Activated B cell treated with CpG ODN at 0.5 μM for 24 hours (primary cell): ENCODE results near the gene ASCC1. TPM values are rescaled to one million over a fixed set of nuclear protein-coding genes. Genes with fewer than 3 reads are reported as not detected.

Experiments used
- ATAC-seq: fragments of 200-7000 bp; cut with Tn5 transposase; one replicate; pipeline ENCODE4 v1.10.0; 2021; ENCODE audit warnings: low read depth, mild to moderate bottlenecking, moderate library complexity
- CTCF ChIA-PET: fragments of 350-600 bp; sonication (Branson Sonifier 250); formaldehyde crosslinking; loops from one replicate; lab custom pipeline; 2021; ENCODE audit warnings: antibody characterized with exemption; lab: Charles Lee
- POLR2A ChIA-PET: fragments of 350-600 bp; sonication (Branson Sonifier 250); formaldehyde crosslinking; loops from one replicate; lab custom pipeline; 2021; ENCODE audit warnings: antibody characterized with exemption; lab: Charles Lee
- DNase-seq: peaks from one replicate; pipeline ENCODE4 v3.0.0; 2022
- H3K27ac Mint-ChIP-seq: one replicate; pipeline ENCODE4 v1.8.0; 2020; ENCODE audit warnings: mixed read lengths
- H3K27me3 Mint-ChIP-seq: one replicate; pipeline ENCODE4 v1.8.0; 2021; ENCODE audit warnings: mixed read lengths
- H3K36me3 Mint-ChIP-seq: one replicate; pipeline ENCODE4 v1.8.0; 2021; ENCODE audit warnings: low read depth, mixed read lengths
- H3K4me1 Mint-ChIP-seq: one replicate; pipeline ENCODE4 v1.8.0; 2021; ENCODE audit warnings: mixed read lengths
- H3K4me3 Mint-ChIP-seq: one replicate; pipeline ENCODE4 v1.8.0; 2020; ENCODE audit warnings: mild to moderate bottlenecking, mixed read lengths
- H3K9me3 Mint-ChIP-seq: one replicate; pipeline ENCODE4 v1.8.0; 2020; ENCODE audit warnings: mixed read lengths
- intact Hi-C: fragments of 100-400 bp; cut with micrococcal nuclease; formaldehyde crosslinking; loops from one replicate; pipeline ENCODE4 v1.15.1; 2024
- total RNA-seq: library from RNA; stranded (reverse); gene quantifications from 2 replicates; pipeline ENCODE4 v1.2.3, GENCODE V29; 2022
- TF ChIP-seq, protein P1 (sequence below): fragments of 200-600 bp; IDR thresholded peaks from one replicate; pipeline ENCODE4 v1.8.0; 2022; ENCODE audit warnings: antibody characterized with exemption, mild to moderate bottlenecking

The ASCC1 gene
- total RNA-seq, 1 donor from 2014 or later: 42.6 TPM

- H3K27ac Mint-ChIP-seq: peak overlapping the region; percentile 35
- peaks cover 34% of the 10 kb centered on the region for H3K36me3 Mint-ChIP-seq
- no peak for DNase-seq
- TF ChIP-seq, protein P1, sequence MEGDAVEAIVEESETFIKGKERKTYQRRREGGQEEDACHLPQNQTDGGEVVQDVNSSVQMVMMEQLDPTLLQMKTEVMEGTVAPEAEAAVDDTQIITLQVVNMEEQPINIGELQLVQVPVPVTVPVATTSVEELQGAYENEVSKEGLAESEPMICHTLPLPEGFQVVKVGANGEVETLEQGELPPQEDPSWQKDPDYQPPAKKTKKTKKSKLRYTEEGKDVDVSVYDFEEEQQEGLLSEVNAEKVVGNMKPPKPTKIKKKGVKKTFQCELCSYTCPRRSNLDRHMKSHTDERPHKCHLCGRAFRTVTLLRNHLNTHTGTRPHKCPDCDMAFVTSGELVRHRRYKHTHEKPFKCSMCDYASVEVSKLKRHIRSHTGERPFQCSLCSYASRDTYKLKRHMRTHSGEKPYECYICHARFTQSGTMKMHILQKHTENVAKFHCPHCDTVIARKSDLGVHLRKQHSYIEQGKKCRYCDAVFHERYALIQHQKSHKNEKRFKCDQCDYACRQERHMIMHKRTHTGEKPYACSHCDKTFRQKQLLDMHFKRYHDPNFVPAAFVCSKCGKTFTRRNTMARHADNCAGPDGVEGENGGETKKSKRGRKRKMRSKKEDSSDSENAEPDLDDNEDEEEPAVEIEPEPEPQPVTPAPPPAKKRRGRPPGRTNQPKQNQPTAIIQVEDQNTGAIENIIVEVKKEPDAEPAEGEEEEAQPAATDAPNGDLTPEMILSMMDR: no peak
- peaks cover 17% of the 10 kb centered on the region for H3K4me1 Mint-ChIP-seq
- H3K4me3 Mint-ChIP-seq: no peak overlapping the region
- ATAC-seq: no peak
- intact Hi-C loops: no loop called here
- CTCF ChIA-PET: interaction anchor here (0.7 to 4.9 kb wide), 2 partner anchors 11 to 13 kb away, joined by 3 to 42 read pairs; no protein-coding TSS in a partner anchor
- no peaks in the 10 kb centered on the region for H3K9me3 Mint-ChIP-seq
- POLR2A ChIA-PET: interaction anchor here (1.0 kb wide), 1 partner anchor 13 kb away, joined by 3 read pairs; no protein-coding TSS in a partner anchor
- H3K27me3 Mint-ChIP-seq: no peaks in the 10 kb centered on the region
Measured at GRCh38 chr10:72061491-72061890, 154.6 kb downstream of the ASCC1 start.

DNA sequence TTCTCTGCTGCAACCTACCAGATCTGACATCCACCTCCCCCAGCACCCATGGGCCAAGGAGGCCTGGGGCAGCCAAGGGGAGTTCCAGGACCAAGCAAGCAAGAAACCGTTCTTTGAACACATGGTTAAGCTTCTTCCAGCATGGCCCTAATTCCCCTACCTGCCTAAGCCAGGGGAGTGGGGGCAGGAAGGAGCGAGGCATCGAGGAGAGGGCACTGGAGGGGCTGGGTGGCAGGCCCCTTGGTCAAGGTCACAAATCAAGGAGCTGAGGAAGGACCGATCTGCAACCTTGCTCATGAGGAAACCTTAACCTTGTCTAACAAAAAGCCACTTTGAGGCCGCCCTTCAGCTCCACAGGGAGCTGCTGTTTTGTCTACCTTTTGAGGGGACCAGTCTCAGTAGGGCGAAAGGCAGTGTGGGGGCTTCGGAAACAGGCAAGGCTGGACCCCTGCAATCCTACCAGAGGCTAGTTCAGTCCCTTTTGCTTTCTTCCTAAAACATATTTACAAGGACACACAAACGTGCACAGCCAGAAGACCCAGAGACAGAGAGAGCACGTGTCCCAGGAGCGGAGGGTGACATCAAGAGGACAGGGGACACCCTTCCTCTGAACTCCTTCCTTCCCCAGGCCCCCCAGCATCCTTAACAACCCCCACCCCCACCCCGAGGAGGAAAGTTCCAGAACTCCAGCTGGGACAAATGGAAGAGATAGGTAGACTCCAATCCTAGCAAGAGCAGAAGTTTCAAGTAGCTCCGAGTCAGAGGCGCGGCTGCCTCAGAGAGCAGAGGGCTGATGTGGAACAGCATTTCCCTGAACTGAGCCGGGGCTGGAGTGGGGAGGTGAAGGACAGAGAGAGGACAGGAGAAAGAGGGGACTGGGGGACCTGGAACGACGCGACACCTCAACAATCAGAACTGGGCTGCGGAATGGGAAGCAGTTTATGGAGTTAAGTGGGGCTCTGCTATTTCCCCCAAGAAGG, 155.9 kb downstream of the ASCC1 start:
- peaks cover 21% of the 10 kb centered on the region for H3K4me1 Mint-ChIP-seq
- TF ChIP-seq, protein P1: no peak
- H3K9me3 Mint-ChIP-seq: no peaks in the 10 kb centered on the region
- no peaks in the 10 kb centered on the region for H3K27me3 Mint-ChIP-seq
- no peak for DNase-seq
- peaks cover 23% of the 10 kb centered on the region for H3K36me3 Mint-ChIP-seq
- CTCF ChIA-PET: interaction anchor here (0.8 to 4.9 kb wide), 3 partner anchors 11 to 164 kb away, joined by 3 to 42 read pairs (median 3); no protein-coding TSS in a partner anchor
- POLR2A ChIA-PET: interaction anchor here (0.8 to 2.3 kb wide), 7 partner anchors 11 to 276 kb away, joined by 3 to 18 read pairs (median 4); partner anchors contain the start of genes DDIT4 and SPOCK2
- peak overlapping the region; percentile 76 for H3K27ac Mint-ChIP-seq
- peak overlapping the region; percentile 42 for H3K4me3 Mint-ChIP-seq
- intact Hi-C loops: no loop called here
- ATAC-seq: peak; percentile 43

DNA sequence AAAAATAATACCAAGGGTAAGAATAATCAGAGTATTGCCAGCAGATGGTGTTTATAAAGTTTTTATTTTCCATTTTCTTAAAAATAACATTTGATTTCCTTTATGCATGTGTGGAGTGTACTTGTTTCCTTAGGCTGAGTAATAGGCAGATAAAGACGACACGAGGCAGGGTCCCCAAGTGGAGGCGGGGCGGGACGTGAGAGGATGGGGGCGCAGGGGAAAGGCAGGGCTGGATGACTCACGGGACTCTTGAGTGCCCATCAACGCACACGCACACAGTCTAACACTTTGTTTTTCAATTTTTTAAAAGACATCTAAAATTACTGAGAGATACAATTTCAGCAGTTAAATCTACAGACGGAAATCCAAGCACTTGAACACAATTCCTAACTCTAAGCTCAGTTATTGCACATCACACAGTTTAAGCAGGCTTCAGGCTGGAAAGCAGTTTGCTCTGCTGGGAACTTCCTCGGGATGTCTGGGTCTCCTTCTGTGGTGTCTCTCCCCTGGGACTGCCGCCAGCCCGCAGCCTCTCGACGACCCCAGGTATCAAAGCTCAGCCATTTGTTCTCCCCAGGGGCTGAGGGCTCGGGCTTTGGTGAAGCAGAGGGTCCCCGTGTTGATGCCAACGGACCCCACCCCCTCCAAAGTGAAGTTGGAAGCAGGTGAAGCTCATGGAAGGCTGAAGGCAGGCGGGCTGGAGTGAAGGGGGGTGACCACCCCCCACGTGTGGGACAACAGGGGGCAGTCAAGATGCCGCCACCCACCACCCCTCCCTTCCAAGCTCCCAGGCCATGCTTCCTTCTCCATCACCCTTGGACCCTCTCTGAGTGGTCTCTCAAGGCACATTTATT, 156.9 kb downstream of the ASCC1 start:
- intact Hi-C loops: no loop called here
- TF ChIP-seq, protein P1: no peak
- ATAC-seq: no peak
- H3K36me3 Mint-ChIP-seq: peaks cover 21% of the 10 kb centered on the region
- peak overlapping the region; percentile 42 for H3K4me3 Mint-ChIP-seq
- H3K9me3 Mint-ChIP-seq: no peaks in the 10 kb centered on the region
- ChIA-PET POLR2A (interaction anchor here (1.0 to 2.3 kb wide), 6 partner anchors 10 to 276 kb away, joined by 3 to 18 read pairs (median 4); partner anchors contain the start of genes DDIT4 and SPOCK2), CTCF (interaction anchor here (1.1 to 4.9 kb wide), 2 partner anchors 10 to 20 kb away, joined by 3 to 42 read pairs; no protein-coding TSS in a partner anchor)
- no peaks in the 10 kb centered on the region for H3K27me3 Mint-ChIP-seq
- no peak for DNase-seq
- peaks cover 26% of the 10 kb centered on the region for H3K4me1 Mint-ChIP-seq
- peak overlapping the region; percentile 76 for H3K27ac Mint-ChIP-seq

- Mint-ChIP-seq H3K27ac (peak overlapping the region; percentile 68), H3K36me3 (peaks cover 16% of the 10 kb centered on the region), H3K27me3 (no peaks in the 10 kb centered on the region), H3K4me1 (peaks cover 26% of the 10 kb centered on the region), H3K4me3 (no peak overlapping the region), H3K9me3 (no peaks in the 10 kb centered on the region)
- DNase-seq: no peak
- intact Hi-C loops: no loop called here
- CTCF ChIA-PET: interaction anchor here (1.4 to 4.9 kb wide), 2 partner anchors 10 kb away, joined by 9 to 42 read pairs; no protein-coding TSS in a partner anchor
- no peak for ATAC-seq
- POLR2A ChIA-PET: interaction anchor here (1.1 to 2.3 kb wide), 3 partner anchors 9 to 277 kb away, joined by 5 to 18 read pairs (median 16); partner anchors contain the start of gene SPOCK2
- TF ChIP-seq, protein P1: no peak
Measured at GRCh38 chr10:72058347-72058898, 157.7 kb downstream of the ASCC1 start.
